HG02798 (cell line): Measurements from ENCODE around the gene TIPRL.
"Not testable (repeated sequence)": the region's sequence is repeated elsewhere in the genome, so short reads cannot be mapped to it uniquely, and the experiment has no call there.

ENCODE experiments used
- ATAC-seq: cut with Tn5 transposase; IDR thresholded peaks from one replicate; pipeline ENCODE4 v1.9.1; 2021; ENCODE audit warnings: mild to moderate bottlenecking; ENCODE audit not compliant: unreplicated experiment, poor library complexity

The TIPRL gene

DNA sequence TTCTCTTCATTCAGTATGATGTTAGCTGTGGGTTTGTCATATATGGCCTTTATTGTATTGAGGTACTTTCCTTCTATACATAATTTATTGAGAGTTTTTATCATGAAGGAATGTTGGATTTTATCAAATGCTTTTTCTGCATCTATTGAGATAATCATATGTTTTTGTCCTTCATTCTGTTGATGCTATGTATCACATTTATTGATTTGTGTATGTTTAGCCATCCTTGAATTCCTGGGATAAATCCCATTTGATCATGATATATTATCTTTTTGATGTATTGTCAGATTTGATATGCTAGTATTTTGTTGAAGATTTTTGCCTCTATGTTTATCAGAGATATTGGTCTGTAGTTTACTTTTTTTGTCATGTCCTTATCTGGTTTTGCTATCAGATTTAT is 21.1 kb upstream of the TIPRL start:
- no peak for ATAC-seq

DNA sequence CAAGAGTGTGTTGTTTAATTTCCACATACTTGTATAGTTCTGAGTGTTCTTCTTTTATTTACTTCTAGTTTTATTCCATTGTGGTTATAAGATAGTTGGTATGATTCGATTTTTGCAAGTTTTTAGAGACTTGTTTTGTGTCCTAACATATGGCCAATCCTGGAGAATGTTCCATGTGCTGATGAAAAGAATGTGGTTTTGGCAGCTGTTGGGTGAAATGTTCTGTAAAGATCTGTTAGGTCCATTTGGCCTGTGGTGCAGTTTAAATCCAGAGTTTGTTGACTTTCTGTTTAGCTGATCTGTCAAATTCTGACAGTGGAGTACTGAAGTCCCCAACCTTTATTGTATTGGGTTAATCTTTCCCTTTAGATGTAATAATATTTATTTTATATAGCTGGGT is 19.5 kb upstream of the TIPRL start:
- no peak for ATAC-seq

DNA sequence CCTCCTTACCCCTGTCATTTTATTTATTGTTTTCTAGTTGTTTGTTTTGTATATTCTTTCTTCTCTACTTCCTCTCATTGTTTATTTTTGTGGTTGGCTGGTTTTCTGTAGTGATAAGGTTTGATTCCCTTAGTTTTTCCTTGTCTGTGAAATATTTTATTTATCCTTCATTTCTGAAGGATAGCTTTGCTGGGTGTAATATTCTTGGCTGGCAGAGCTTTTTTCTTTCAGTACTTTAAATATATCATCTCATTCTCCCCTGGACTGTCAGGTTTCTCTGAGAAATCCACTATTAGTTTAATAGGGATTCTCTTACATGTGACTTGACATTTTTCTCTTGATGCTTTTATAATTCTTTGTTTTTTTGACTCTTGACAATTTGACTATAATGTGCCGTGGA is 18.8 kb upstream of the TIPRL start:
- ATAC-seq = no peak

DNA sequence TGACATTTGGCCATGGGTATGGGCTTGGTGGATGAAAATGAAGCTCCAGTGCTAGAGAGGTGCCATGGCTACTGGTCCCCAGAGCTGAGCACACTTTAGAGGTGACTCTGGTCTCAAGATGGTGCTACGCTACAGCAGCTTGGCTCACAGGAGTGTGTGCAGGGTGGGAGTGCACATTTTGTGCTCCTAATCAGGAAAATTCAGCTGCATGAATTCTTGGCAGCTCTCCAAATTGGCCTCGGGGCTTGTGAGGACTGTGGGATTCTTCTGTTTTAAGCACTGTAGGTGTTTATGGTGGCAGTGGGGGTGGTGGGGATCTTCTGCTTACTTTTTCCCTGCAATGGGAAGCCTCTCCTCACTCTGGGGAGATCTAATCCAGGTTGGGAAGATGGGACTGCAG is 17.3 kb upstream of the TIPRL start:
- ATAC-seq = no peak

DNA sequence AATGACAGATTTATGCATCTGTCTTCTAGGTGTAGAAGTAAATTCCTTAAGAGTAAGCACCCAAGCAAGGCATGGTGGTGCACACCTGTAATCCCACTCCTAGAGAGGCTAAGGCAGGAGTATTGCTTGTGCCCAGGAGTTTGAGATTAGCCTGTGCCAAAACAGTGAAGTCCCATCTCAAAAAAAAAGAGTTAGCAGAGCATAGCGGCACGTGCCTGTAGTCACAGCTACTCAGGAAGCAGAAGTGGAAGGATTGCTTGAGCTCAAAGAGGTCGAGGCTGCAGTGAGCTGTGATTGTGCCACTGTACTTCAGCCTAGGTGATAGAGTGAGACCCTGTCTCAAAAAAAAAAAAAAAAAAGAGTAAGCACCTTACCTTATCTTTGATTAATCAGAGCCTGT is 15.1 kb upstream of the TIPRL start:
- no peak for ATAC-seq

DNA sequence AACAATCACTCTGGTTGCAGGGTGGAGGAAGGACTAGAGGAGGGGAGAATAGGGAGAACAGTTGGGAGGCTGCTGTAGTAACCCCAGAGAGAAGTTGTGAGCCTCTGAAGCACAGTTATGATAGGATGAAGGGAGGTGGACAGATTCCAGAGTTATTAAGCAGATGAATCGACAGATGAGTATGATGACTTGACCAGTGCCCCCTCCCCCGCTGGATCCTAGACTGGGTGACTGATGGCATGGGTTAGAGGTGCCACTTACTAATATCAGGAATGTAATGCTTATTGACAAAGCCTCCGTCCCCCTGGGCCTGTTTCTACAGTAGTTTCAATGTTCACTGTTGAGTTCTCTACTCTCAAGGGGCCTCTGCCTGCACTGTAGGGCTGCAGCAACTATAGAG is 14.0 kb upstream of the TIPRL start:
- no peak for ATAC-seq

DNA sequence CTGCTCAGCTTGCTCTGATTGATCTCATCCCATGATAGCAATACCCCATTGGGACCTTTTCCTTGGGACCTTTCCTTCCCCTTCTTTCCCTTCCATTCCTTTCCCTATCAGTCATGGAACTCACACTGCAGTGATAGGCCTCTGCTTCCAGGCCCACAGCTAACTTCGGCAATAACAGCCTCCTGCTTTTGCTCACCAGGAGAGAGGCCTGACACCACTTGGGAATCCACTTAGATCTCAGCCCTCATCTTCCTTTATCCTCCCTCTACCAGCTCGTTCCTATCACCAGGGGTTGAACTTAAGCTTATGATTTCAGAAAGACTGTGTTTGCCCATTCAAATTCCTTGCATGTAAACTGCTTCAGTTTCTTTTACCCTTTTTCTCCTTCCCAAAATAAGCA is 11.0 kb upstream of the TIPRL start:
- ATAC-seq = no peak

DNA sequence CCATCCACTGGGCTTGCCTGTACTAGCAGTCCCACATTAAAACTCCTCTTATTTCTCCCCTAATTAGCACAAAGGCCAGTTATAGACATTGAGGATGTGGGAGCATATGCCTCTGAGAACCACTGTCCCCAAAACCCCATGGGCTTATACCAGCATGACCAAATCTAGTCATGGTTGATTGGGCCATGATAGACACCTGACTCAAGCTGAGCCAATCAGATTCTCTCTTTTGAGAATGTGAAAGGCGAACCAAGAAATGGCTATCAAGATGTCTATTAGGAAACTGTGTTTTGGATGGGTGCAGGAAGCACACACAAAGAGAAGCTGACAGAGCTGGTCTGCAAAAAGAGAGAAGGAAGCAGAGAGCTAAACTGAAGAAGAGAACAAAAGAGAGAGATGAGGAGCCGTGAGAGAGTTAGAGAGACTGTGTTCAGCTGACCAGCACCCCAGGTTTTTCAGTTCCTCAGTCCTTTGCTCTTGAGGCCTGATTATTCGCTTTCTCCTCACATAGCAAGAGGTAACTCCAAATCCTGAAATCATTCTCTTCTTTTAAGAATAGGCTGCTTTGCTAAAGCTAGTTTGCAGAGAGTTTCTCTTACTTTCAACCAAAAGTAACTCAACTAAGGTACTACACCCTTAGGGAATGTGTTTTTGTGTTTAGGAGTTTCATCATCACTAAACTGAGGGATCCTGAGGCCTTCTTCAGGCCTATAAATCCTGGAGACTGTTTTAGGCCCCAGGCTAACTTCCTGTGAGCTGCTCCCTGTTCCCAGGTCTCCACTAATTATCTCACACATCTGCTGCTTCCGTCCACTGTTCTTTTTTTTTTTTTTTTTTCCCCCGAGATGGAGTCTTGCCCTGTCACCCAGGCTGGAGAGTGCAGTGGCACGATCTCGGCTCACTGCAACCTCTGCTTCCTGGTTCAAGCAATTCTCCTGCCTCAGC is 7.9 kb upstream of the TIPRL start:
- ATAC-seq = no peak

DNA sequence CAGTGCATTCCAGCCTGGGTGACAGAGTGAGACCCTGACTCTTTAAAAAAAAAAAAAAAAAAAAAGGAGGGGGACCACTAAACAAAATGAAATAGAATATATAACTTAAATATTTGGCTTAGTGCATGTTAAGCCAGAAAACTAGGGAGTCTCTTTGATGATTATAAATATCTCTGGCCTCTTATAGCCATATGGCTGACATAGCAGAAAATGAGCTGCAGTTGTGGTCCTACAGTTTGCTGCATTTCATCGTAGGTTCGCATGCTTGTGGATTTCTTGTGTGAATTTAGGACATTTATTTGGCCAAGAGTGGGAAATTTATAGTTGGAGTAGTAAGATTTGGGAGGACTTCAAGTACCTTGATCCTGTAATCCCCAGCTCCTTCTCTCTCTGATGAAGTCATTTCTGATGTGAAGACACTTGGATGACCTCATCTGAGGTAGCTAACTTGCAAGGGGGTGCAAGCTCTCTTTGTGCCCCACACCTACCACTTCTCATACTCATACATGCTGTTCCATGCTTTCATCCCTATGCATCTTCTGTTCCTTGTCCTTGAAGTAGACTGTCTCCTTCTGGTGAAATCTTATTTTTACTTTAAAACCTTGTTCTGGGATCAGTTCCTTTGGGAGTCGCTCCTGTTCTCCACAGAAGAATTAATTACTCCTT is 6.4 kb upstream of the TIPRL start:
- no peak for ATAC-seq

DNA sequence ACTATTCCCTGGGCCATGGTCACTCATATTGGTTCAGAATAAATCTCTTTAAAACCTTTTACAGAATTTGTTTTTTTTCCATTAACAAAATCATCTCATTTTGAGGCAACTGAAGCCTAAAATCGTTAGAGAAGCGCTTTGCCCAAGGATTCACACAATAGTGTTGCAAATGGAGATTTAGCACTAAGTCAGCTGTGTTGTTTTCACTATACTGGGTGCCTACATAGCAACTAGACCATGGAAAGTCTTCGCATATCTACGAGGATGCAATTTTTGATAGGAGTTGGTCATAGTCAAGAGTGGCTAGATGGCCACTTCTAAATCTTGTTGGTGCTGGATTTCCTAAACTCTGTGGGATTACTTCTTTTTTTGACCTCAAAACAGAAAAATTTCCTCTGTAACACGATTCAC is 530 bp upstream of the TIPRL start:
- ATAC-seq = no peak

DNA sequence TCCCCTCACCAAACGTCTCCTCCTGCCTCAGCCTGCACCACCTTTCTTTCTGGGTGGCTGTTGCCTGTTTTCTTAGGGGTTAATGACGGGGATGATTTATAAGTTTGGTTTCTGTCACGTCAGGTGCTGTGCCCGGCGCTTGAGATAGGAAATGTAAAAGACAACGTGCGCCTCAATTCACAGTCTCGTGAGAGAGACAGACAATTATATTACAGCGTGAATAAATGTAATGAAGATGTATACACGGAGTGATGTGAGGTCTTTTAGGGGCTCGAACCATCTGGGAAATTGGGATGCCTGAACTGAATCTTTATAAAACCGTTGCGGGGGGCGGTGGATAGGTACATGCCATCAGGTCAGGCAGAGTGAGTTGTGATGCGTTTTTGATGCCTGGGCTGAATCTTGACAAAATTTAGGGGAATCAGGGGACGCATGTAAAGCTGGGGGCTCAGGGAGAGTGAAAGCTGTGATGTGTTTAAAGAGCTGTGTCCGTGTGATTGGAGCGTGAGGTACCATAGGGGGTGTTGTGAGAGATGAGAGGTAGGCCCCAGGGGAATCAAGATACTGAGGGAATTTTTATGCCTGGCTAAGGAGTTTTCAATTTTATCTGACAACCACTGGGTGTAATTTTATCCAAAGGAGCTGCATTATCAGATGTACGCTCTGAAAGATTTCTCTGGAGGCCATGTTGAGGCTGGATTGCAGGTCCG is 831 bp downstream of the TIPRL start:
- no peak for ATAC-seq

DNA sequence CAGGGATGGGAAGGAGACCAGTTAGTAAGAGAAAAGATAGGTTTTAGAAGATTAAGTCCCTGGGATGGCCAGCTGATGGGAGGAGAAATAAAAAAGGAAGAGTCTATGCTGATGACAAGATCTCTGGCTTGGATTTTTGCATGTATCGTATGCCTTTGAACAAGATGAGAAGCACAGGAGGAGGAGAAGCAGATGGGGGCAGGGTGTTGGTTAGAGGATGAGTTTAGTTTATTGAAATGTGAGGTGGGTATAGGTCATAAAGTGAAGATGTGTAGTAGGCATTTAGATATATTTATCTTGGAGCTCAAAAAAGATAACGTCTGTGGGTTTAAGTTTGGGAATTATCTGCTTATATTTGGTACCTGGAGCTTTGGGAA is 1.4 kb downstream of the TIPRL start:
- no peak for ATAC-seq

DNA sequence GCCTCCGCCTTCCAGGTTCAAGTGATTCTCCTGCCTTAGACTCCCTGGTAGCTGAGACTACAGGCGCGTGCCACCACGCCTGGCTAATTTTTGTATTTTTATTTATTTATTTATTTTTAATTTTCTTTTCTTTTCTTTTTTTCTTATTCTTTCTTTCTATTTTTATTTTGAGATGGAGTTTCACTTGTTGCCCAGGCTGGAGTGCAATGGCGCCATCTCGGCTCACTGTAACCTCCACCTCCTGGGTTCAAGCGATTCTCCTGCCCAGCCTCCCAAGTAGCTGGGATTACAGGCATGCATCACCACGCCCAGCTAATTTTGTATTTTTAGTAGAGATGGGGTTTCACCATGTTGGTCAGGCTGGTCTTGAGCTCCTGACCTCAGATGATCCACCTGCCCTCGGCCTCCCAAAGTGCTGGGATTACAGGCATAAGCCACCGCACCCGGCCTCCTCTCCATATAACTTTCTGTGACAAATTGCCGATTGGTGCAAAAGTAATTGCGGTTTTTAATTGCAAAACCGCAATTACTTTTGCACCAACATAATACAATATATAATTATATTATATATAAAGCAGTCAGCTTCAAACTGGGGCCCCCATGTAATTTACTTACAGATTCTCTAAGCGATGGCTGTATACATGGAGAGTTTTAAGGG is 2.4 kb downstream of the TIPRL start:
- not testable (repeated sequence) for ATAC-seq

DNA sequence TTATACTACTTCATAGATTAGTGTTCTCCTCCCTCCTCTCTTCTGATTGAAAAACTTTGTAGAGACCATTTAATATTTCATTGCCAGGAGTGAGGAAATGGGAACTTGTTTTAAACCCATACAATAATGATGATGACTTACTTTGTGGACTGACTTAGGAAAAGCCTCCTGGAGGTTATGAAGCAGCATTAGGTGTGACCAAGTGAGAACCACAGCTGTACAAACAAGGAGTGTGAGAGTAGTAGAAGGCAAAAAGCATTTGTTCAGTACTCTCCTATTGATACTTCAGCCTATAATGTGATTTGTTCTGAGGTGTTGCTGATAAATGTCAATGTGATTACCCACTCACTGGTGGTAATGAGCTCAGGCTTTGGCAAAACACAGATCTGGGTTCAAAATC is 8.4 kb downstream of the TIPRL start:
- no peak for ATAC-seq

DNA sequence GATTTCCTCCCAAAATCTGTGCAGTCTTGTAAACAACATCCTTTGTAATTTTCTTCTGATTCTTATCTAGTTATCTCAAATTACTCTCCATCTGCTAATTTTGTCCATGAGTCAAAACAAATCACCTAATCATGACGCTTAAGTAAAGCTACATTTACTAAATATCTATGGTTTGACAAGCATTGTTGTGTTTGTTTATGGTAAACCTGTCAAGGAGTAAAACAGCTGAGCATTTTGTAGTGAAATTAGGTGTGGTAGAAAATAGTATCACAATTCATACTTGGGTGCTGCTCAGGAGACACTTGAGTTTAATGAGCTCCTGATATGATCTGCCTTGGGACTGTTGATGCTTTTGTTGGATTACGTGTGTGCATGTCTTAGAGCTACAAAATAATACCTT is 11.6 kb downstream of the TIPRL start:
- no peak for ATAC-seq

DNA sequence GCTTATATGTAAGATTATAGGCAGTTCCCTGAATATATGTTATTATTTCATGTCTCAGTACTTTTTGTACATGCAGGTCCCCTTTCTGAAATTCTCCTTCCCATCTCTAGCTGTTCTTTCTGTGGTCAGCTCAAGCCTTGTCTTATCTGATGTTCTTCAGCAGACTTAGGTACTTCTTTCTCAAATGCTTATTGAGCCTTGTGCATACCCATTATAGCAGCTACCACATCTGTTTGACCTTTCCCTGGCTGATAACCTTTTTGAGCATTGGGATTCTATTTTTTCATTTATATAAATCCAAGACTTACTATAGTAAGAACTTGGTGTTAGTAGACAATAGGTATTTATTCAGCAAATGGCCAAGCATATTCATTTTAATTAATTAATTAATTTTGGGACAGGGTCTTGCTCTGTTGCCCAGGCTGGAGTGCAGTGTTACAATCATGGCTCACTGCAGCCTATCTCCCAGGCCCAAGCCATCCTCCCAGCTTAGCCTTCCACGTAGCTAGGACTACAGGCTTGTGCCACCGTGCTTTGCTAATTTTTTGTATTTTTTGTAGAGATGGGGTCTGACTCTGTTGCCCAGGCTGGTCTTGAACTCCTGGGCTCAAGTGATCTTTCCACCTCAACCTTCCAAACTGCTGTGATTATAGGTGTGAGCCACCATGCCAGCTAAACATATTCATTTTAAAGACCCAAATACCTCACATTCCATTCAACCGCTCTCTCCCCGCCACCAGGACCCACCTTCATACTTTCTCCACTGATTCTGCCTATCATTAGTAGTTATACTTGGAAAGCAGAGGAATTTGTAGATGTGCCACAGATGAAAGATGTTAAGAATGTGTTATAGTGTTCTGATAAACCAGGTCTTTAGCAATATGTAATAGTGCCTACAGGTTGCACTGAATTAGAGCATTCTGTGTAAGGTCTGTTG is 16.7 kb downstream of the TIPRL start:
- no peak for ATAC-seq

DNA sequence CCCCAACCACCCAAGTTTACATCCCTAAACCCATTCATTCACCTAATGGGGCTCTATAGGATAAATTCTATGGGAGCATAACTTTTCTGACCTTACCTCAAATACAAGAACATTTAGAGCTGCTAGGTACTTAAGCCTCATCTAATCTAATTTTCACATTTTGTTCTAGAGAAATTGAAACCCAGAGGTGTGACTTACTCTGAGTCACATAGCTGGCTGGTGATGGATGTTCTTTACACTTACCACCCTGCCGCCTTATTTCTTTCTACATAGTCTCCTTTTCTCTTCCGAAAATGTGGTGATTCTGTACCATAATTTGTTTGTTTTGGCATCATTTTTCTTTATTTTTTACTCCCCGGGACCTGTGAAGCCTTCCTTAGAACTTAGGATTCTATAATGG is 20.3 kb downstream of the TIPRL start:
- no peak for ATAC-seq

DNA sequence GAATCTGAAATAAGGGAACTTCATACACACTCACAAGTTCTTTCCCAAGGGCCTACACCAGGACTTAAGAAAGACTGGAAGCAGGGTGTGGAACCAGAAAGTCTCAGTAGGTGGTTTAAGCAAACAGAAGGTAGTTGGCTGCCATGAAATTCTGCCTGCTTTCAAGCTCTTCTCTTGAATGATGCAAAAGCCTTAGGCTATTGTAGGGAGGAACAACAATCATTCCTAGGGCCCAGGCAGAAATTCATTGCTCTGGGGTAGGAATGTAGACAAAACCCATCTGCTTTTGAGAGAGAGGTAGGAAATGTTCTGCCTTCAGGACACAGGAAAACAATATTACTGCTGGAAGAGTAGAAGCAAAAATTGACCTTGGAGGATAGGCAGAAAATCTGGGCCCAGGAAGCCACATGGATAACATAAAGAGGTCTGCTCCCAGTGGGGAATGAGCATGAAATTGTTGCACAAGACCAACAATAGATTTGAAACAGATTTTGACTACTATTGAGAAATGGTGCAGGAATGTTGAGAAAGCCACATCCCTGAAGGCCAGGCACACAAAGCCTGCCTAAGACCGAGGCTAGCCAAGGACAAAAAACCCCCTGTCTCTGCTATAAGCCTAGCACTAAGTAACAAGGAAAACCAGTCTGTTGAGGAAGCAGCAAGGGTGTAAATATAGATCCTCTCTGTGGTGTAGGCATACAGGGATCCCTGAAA is 24.3 kb downstream of the TIPRL start:
- ATAC-seq = no peak

DNA sequence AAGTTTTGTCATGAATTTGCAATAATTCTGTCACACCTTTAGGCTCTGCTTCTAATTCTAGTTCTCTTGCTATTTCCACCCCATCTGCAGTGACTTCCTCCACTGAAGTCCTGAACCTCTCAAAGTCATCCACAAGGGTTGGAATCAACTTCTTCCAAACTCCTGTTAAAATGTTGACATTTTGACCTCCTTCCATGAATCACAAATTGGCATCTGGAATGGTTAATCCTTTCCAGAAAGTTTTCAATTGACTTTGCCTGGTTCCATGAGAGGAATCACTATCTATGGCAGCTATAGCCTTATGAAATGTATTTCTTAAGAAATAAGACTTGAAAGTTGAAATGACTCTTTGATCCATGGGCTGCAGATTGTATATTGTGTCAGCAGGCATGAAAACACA is 27.3 kb downstream of the TIPRL start:
- no peak for ATAC-seq
